Measurements from ENCODE around the gene RHOB. TPM values are rescaled to one million over a fixed set of nuclear protein-coding genes. Genes with fewer than 3 reads are reported as not detected.
"Not testable (repeated sequence)": the region's sequence is repeated elsewhere in the genome, so short reads cannot be mapped to it uniquely, and the experiment has no call there.

RHOB gene
- polyA plus RNA-seq, 4 donors: 84.1 to 110 (median 96.1) TPM

DNA sequence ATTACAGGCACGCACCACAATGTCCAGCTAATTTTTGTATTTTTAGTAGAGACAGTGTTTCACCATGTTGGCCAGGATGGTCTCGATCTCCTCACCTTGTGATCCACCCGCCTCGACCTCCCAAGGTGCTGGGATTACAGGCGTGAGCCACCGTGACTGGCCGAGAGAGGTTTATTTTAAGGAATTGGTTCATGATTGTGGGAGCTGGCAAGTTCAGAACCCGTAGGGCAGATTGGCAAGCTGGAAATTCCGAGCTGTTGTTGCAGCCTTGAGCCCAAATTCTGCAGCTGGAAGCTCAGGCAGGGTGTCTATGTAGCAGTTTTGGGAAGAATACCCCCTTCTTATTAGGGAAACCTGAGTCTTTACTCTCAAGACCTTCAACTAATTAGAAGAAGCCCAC is 11.4 kb upstream of the RHOB start:
- DNase-seq (ENCODE audit: low read depth in 4 of 4, low spot score in 3 of 4): not testable (repeated sequence)

DNA sequence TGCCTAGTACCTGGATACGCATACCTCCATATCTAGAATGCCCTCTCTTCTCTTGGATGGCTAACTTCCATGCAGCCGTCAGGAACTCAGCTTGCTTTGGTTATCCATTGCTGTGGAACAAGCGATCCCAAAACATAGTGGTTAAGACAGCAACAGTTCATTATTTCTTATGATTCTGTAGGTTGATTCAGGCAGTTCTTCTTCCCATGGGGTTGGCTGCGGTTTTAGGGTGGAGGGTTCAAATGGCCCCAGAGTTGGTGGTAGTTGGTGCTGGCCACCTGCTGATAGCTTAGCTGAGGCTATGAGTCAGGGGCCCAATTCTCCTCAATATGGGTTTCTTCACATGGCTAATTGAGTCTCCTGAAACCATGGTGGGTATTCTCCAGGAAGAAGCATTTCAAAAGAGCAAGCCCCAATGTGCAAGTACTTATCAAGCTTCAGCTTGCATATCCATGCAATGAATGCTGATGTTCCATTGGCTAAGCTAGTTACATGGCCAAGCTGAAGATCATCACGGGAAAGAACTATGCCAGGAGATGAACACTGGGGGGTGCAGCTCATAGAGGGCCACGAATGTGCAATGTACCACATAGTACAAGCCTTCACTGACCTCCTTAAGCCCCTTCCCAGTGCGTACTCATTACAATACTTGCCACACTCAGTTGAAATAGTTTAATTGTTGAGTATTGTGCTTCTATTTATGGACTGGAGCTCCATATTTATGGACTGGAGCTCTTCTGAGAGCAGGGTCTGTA is 10.0 kb upstream of the RHOB start:
- DNase-seq (ENCODE audit: low read depth in 4 of 4, low spot score in 3 of 4): no peak

DNA sequence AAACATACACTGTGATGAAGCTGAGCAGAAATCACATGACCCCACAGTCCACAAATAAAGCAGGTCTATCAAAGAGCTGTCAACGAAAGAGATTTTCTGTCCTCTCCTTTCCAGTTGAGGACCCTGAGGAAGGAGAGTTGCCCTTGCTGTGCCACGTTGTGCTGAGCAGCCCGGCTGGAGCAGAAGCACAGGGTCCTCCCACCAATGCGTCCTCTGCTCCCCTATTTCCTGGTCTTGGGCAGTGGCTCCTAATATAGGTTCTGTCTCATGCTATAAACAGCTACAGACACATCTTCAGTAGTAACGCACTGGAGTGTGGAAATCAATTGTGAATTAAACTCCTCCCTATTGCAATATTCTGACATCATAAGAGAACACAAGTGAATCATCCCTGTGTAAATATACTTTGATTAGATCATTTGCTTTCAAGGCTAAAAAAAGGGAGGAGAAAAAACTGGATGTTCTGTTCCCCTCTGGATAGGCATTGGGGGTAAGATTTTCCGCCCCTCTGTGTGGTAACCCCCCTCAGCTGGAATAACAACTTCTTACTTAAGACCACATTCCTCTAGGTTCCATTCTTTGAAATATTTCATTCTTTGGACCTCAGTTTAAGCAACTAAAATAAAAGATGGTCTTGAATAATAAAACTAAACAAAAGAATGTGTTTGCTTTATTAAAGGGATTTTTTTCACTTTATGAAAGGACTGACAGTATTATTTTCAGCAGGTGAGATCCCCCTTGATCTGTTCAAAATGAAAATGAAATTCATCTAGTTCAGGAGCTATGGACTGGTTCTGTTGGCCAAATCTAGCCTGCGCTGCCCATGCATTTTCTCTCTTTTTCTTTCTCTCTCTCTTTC is 8.3 kb upstream of the RHOB start:
- DNase-seq (ENCODE audit: low read depth in 4 of 4, low spot score in 3 of 4): no peak

DNA sequence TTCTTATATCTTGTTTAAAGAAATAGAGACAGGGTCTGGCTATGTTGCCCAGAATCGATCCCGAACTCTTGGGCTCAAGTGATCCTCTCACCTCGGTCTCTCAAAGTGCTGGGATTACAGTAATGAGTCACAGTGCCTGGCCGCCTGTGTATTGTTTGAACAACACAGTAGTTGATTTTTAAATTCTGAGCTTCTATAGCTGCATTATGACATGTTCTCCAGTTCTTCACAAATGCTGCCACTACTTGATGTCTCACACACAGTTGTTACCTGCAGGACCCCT is 7.7 kb upstream of the RHOB start:
- DNase-seq (ENCODE audit: low read depth in 4 of 4, low spot score in 3 of 4): no peak

DNA sequence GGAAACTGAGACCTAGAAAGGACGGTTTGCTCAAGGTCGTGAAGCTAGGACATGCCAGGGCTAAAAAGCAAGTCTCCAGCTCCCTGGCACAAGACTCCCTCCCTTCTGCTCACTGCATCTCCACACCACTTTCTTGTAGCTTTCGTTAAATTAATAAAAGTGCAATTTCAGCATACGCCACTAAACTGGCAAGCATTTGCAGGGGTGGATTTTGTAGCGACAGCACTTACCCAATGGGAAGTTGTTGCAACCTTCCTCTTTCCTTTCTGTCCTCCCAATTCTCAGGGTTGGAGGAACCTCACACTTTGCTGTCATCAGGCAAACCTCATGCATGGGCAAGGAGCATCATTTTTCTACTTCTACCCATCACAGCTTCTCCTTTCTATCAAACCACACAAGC is 7.4 kb upstream of the RHOB start:
- no peak for DNase-seq (ENCODE audit: low read depth in 4 of 4, low spot score in 3 of 4)

DNA sequence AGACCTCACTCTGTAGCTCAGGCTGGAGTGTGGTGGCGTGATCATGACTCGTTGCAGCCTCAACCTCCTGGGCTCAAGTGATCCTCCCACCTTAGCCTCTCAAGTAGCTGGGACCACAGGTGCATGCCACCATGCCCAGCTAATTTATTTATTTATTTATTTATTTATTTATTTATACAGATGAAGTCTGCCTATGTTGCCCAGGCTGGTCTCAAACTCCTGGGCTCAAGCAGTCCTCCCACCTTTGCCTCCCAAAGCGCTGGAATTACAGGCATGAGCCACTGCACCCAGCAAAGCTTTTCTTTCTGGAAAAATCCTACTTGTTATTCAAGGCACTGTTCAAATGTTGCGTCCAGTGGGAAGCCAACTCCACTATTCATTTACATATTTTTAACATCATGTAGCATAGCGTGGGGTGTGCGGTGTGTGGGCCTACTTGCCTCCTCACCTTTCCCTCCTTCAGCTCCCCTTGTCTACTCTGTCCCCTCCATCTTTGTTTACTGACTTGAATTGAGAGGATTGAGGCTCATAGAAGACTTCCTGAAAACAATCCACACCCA is 6.8 kb upstream of the RHOB start:
- DNase-seq (ENCODE audit: low read depth in 4 of 4, low spot score in 3 of 4): no peak

DNA sequence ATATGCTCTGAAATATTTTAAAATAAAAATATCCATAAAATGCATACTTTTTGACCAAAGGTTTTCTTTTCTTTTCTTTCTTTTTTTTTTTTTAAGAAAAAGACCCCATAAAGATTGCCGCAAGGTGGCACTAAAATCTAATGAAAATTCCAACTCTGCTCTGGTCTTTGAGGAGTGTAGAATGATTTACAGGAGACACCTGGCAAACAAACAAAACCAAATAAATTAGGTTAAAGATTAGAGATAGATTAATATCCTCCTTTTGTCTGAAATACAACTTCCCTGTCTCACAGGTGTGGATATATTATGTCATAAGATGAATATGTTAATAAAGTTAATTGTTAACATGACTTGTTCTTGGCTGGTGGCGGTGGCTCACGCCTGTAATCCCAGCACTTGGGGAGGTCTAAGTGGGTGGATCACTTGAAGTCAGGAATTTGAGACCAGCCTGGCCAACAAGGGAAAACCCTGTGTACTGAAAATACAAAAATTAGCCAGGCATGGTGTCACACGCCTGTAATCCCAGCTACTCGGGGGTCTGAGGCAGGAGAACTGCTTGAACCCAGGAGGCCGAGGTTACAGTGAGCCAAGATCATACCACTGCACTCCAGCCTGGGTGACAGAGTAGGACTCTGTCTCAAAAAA is 3.5 kb upstream of the RHOB start:
- peak in 1 of 4 donors; percentile 61 for DNase-seq (ENCODE audit: low read depth in 4 of 4, low spot score in 3 of 4)

DNA sequence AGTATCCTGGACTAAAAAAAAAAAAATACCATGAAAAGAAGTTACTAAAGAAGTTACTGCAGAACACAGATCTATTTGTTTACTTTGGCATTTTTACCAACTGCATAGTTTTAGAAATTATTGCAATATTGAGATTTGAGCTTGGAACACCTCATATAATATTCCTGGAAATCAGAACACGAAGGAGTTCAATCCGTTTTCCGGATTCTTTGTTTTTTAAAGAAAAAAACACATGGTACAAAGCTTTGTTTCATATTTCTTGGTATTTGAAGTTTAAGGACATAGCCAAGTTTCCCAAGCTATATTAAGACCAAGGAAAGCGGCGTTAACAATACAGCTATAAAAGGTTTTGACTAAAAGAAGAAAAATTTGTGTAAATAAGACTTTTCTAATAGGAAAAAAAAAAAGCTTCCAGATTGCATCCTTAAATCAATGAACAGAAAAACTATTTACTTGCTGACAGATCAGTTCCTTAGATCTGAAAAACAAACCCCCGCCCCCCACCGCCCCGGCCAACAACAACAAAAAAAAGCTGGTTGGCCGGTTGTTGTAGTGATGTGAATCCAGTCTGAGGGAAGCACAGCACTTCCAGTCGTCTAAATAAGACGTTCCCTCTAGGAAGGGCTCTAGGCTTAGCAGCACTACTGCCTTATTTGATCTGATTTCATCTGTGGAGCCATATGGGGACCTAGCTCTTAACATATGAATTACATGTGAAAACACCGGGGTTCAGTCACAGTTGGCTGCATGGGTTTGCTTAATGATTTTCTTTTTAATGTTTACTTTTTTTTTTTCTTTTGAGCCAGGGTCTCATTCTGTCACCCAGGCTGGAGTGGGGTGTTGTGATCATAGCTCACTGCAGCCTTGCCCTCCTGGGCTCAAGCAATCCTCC is 2.5 kb upstream of the RHOB start:
- DNase-seq (ENCODE audit: low read depth in 4 of 4, low spot score in 3 of 4): no peak

DNA sequence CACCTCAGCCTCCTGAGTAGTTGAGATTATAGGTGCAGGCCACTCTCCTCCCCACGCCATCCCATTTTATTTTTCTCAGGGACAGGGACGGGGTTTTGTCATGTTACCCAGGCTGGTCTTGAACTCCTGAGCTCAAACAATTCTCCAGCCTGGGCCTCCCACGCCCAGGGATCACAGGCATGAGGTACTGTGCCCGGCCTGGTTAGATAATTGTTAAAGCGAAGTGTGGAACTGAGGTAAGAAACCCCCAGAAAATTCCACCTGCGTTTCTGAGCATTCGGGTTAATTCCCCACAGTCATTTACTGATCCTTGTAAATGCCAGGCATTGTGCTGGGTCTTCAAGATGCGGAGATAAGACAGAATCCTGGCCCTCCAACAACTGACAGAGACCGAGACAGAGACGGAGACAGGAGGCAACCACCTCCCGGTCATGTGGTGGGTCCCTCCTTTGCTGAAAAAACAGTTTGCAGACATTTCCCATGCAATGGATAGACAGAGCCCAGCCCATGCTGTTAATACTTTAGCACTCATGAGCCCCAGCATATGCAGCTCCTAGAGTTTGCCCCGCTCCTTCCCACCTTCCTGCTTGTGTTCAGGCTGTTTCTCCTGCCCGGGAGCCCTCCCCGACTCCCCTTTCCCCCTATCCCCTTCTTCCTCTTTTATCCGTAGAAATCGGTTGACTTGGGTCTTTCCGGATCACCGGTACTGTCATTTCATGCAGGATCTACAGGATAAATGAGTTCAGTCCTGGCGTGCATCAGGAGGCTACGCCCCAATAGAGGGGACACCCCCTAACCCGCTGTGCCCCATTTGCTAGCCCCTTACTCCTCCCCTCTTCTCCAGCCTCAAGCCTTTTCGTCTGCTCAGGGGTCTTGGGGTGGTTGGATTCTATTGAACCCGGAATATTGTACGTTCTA is 1.6 kb upstream of the RHOB start:
- DNase-seq (ENCODE audit: low read depth in 4 of 4, low spot score in 3 of 4): no peak

DNA sequence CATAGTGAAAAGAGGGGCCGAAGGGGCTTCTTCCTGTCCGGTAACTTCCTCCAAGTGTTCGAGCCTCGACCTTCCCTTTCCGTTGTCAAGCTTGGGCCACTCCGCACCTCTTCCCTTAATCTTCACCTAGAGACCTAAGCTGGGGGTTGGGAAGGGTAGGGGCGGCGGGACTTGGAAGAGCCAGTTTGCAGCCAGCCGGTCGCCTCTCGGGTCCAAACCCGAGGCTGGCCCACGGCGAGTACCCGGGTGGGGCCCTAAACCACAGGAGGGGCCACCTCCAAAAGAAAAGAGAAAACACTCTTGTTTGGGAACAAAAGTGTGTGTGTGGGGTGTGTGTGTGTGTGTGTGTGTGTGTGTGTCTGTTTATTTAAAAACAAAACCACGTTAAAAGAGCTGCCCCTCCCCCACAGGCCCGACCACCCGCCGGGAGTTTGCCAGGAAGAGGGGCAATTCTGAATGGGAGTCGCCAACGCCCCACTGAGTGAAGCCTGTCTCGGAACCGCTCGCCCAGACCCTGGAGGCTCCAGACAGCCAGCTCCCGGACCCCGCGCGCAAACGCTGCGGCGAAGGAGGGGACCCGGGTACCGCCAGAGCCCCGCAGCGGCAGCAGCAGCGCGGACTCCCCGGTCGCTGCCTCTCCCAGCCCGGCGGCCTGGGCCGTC is 488 bp upstream of the RHOB start:
- DNase-seq (ENCODE audit: low read depth in 4 of 4, low spot score in 3 of 4): no peak

DNA sequence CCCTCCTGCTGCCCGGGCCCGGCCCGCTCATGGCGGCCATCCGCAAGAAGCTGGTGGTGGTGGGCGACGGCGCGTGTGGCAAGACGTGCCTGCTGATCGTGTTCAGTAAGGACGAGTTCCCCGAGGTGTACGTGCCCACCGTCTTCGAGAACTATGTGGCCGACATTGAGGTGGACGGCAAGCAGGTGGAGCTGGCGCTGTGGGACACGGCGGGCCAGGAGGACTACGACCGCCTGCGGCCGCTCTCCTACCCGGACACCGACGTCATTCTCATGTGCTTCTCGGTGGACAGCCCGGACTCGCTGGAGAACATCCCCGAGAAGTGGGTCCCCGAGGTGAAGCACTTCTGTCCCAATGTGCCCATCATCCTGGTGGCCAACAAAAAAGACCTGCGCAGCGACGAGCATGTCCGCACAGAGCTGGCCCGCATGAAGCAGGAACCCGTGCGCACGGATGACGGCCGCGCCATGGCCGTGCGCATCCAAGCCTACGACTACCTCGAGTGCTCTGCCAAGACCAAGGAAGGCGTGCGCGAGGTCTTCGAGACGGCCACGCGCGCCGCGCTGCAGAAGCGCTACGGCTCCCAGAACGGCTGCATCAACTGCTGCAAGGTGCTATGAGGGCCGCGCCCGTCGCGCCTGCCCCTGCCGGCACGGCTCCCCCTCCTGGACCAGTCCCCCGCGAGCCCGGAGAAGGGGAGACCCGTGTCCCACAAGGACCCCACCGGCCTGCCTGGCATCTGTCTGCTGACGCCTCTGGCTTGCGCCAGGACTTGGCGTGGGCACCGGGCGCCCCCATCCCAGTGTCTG is 767 bp downstream of the RHOB start:
- DNase-seq (ENCODE audit: low read depth in 4 of 4, low spot score in 3 of 4): no peak

DNA sequence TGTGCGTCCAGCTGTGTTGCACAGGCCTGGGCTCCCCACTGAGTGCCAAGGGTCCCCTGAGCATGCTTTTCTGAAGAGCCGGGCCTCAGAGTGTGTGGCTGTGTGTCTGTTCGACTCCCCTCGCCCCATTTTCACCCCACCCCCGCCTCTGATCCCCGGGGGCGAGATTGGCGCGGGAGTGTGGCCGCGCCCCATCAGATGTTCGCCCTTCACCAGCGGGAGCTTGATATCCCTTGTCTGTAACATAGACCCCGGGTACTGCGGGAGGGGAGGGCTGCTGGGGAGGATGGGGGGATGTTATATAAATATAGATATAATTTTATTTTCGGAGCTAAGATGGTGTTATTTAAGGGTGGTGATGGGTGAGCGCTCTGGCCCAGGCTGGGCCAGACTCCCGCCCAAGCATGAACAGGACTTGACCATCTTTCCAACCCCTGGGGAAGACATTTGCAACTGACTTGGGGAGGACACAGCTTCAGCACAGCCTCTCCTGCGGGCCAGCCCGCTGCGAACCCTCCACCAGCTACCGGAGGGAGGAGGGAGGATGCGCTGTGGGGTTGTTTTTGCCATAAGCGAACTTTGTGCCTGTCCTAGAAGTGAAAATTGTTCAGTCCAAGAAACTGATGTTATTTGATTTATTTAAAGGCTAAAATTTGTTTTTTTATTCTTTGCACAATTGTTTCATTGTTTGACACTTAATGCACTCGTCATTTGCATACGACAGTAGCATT is 1.5 kb downstream of the RHOB start:
- DNase-seq (ENCODE audit: low read depth in 4 of 4, low spot score in 3 of 4): no peak

DNA sequence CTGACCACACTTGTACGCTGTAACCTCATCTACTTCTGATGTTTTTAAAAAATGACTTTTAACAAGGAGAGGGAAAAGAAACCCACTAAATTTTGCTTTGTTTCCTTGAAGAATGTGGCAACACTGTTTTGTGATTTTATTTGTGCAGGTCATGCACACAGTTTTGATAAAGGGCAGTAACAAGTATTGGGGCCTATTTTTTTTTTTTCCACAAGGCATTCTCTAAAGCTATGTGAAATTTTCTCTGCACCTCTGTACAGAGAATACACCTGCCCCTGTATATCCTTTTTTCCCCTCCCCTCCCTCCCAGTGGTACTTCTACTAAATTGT is 2.1 kb downstream of the RHOB start:
- DNase-seq (ENCODE audit: low read depth in 4 of 4, low spot score in 3 of 4): no peak

DNA sequence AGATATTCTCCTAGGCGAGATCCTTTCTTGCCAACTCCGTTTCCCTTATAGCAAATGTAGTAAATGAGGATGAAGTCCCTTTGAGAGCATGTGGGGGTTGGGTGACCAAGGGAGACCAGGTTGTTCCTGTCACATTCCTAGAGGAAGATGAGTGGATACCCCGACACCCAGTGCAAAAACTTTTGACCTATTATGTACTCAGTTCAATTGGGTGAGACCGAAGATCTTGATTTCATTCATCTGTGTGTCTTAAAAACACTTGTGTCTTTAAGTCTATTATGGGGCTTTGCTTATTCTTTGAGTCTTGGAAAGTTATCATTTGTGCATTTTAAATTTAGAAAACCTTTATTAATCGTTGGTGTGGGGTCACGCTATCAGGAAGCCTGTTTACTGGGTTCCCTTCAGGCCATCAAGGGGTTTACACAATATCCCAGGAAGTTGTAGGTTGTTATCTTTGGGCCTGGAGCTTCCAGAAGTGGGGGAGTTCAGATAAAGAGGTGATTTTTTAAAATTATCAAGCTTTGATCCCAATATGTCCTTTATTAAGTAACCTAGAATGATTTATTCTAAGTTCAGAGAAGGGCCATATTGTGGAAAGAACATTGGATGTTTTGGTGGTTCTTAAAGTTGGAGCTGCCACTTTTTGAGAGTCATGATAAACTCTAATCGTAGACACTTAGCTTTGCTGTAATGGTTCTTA is 2.8 kb downstream of the RHOB start:
- no peak for DNase-seq (ENCODE audit: low read depth in 4 of 4, low spot score in 3 of 4)

DNA sequence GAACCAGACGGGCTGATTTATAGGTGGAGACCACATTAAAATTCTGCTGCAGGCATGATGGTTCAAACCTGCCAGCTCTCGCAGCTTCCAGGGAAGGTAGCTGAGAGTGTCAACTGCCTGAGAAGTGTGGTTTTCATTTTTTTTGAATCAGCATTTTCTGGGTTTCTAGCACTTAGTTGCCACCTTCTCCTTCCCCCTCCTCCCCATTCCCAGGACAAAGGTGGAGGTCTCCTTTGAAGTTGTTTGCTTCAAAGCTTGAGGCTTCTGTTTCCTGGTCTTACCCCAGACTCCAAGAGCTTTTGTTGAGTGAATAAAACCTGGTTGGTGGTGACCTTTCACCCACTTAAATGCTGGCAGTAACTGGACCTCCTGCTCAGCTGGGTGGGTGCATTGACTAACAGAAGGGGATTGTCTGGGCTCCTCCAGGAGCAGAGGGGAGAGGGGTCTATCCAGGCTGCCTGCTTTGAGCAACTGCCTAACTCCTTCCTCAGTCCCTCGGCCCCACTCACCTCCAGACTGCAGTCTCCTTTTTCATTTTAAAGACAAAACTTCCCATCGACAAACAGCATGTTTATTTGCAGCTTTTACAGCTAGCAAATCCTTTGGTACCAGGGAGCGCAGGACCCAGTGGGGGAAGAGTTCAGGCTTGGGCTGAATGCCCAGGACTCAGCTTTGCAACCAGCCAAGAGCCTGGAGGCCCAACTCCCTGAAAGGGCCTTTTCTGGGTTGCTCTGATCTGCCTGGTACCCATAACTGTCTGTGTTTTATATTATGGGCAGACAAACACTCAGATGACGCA is 3.5 kb downstream of the RHOB start:
- DNase-seq (ENCODE audit: low read depth in 4 of 4, low spot score in 3 of 4): no peak

DNA sequence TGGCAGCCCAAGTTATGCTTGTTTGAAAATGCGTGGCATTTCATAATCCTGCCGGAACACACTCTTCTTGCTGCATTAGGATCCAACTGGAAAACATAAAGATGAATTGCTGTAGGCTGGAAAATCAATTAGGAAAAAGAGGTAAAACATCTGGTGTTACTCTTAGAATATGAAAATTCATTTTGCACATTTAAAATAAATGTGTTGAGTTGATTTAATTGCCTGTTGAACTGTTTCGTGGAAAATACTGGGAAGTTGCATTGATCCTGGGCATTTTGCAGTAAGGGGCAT is 4.1 kb downstream of the RHOB start:
- no peak for DNase-seq (ENCODE audit: low read depth in 4 of 4, low spot score in 3 of 4)

Measured in right renal pelvis (tissue), 4 donors.